Spleen (tissue), 11 donors: Measurements from ENCODE around the gene AHDC1. TPM values are rescaled to one million over a fixed set of nuclear protein-coding genes. Genes with fewer than 3 reads are reported as not detected.

Source experiments
- DNase-seq: peaks from one replicate; pipeline ENCODE4 v3.0.0-alpha.2; 2020
- H3K27ac ChIP-seq, 8 donors: fragments of 200-600 bp; sonication (generic) in 7 of 8; 1 replicate in 4 of 8; 2 replicates in 4 of 8; pipeline versions ENCODE4 v1.5.0 to v1.8.0; 2016 to 2021; ENCODE audit warnings: inconsistent platforms in 4 of 8, mild to moderate bottlenecking in 4 of 8, moderate library complexity in 1 of 8
- H3K27me3 ChIP-seq, 7 donors: fragments of 200-600 bp; sonication (generic) in 6 of 7; replicated peaks in 1 of 7; 1 replicate in 4 of 7; 2 replicates in 3 of 7; pipeline versions ENCODE4 v1.5.0 to v1.8.0; 2016 to 2021; ENCODE audit warnings: inconsistent platforms in 3 of 7, mild to moderate bottlenecking in 1 of 7
- H3K36me3 ChIP-seq, 6 donors: fragments of 200-600 bp; sonication (generic) in 5 of 6; 1 replicate in 4 of 6; 2 replicates in 2 of 6; pipeline versions ENCODE4 v1.5.0 to v1.8.0; 2016 to 2021; ENCODE audit warnings: inconsistent platforms in 2 of 6
- H3K4me1 ChIP-seq, 6 donors: fragments of 200-600 bp; sonication (generic) in 5 of 6; 1 replicate in 3 of 6; 2 replicates in 3 of 6; pipeline versions ENCODE4 v1.5.0 to v1.8.0; 2016 to 2021; ENCODE audit warnings: inconsistent platforms in 3 of 6
- H3K4me3 ChIP-seq, 8 donors: fragments of 200-600 bp; sonication (generic) in 7 of 8; 1 replicate in 4 of 8; 2 replicates in 4 of 8; pipeline versions ENCODE4 v1.5.0 to v1.8.0; 2016 to 2021; ENCODE audit warnings: inconsistent platforms in 4 of 8, mild to moderate bottlenecking in 4 of 8, moderate library complexity in 2 of 8
- H3K9me3 ChIP-seq, 8 donors: fragments of 200-600 bp; sonication (generic) in 7 of 8; 1 replicate in 4 of 8; 2 replicates in 4 of 8; pipeline versions ENCODE4 v1.5.0 to v1.8.0; 2016 to 2021; ENCODE audit warnings: inconsistent platforms in 4 of 8
- POLR2A ChIP-seq, 3 donors: fragments of 450-650 bp; IDR thresholded peaks; one replicate each; pipeline ENCODE4 v1.5.1; 2017; ENCODE audit warnings: antibody characterized with exemption in 3 of 3, mild to moderate bottlenecking in 1 of 3
- POLR2AphosphoS5 ChIP-seq, 3 donors: sonication (generic); formaldehyde crosslinking; IDR thresholded peaks; one replicate each; pipeline ENCODE4 v1.5.1; 2017; ENCODE audit warnings: antibody characterized with exemption in 3 of 3
- WGBS, 5 donors: extraction: QIAGEN DNeasy Blood & Tissue Kit in 3 of 5; methylation state at CpG; one replicate each; pipeline versions ENCODE4 v1.1.5 to v1.1.7; 2013 to 2018; 5-methylcytosine and 5-hydroxymethylcytosine counted together
- intact Hi-C: fragments of 100-400 bp; cut with DNase I; formaldehyde crosslinking; loops from one replicate; pipeline ENCODE4 v1.15.0; 2023; ENCODE audit warnings: low total_unique reads
- polyA plus RNA-seq, 3 donors: library from polyadenylated mRNA; stranded (reverse); fragments of 200-250 nt; gene quantifications; one replicate each; pipeline ENCODE4 v1.2.1, GENCODE V29; 2013
- total RNA-seq, 7 donors: library from RNA; depleted of rRNA in 3 of 7; stranded (reverse); fragments of >200 nt in 3 of 7; fragmentation: NEBNext Ultra II Directional in 4 of 7; extraction: Animal tissue kit (Norgen Biotek cat#: 25700) in 4 of 7; gene quantifications; one replicate each; pipeline versions ENCODE4 v1.1.0 to v1.2.1, GENCODE V29; 2016 to 2021
- TF ChIP-seq, protein P1 (sequence below), 11 experiments: fragments of 200-600 bp in 7 of 11; fragments of 450-650 bp in 4 of 11; sonication (generic) in 4 of 11; IDR thresholded peaks in 8 of 11; conservative IDR thresholded peaks in 3 of 11; 1 replicate in 7 of 11; 2 replicates in 4 of 11; pipeline versions ENCODE4 v1.4.0 to v1.8.0; 2016 to 2021; ENCODE audit warnings: antibody characterized with exemption in 11 of 11, inconsistent platforms in 4 of 11, mild to moderate bottlenecking in 1 of 11
- donor health status: healthy with polysubstance abuse.
- donor health status: DM: no; HTN: no; CAD: no; lungs with moderate emphysema.
- donor health status: DM: no; HTN: no; CAD: no.
- donor health status: Bipolar disorder and iron deficiency.
- donor health status: healthy.
- donor health status: DM: no; HTN: no; CAD: no.
- donor health status: DM: yes; HTN: yes; CAD: no.

The AHDC1 gene
- total and polyA plus RNA-seq, 10 donors, result 3.2 to 104 (median 42.7) TPM

DNA sequence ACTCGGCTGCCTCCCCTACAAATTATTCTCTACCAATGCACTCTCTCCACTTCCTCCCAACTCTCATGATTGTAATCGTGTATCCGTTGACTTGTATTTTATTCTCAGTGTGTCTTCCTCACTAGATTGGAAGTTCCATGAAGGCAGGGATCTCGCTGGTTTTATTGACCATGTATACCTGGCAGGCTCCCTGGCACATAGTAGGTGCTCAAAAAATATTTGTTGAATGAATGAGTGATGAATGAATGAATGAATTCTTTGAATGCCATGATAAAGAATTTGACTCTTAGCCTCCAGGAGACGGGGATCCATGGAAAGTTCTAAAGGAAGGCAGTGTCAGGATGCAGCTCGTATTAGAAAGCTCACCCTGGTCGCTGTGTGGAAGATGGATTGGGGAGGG, 85.1 kb downstream of the AHDC1 start:
- Histone ChIP-seq H3K9me3 (no peaks in the 10 kb centered on the region), H3K27me3 (peaks cover 0 to 4% (median 0%) of the 10 kb centered on the region in 7 donors), H3K4me3 (no peak overlapping the region), H3K27ac (peak overlapping the region in 7 of 8 donors; percentile 40 to 68 (median 59)), H3K4me1 (peaks cover 32 to 86% (median 63%) of the 10 kb centered on the region in 6 donors), H3K36me3 (no peaks in the 10 kb centered on the region)
- TF ChIP-seq, protein P1, sequence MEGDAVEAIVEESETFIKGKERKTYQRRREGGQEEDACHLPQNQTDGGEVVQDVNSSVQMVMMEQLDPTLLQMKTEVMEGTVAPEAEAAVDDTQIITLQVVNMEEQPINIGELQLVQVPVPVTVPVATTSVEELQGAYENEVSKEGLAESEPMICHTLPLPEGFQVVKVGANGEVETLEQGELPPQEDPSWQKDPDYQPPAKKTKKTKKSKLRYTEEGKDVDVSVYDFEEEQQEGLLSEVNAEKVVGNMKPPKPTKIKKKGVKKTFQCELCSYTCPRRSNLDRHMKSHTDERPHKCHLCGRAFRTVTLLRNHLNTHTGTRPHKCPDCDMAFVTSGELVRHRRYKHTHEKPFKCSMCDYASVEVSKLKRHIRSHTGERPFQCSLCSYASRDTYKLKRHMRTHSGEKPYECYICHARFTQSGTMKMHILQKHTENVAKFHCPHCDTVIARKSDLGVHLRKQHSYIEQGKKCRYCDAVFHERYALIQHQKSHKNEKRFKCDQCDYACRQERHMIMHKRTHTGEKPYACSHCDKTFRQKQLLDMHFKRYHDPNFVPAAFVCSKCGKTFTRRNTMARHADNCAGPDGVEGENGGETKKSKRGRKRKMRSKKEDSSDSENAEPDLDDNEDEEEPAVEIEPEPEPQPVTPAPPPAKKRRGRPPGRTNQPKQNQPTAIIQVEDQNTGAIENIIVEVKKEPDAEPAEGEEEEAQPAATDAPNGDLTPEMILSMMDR (IDR thresholded peaks at IDR 0.05 in 8 of 11, conservative IDR thresholded peaks at IDR 0.05 in 3 of 11), result no peak
- no peak for TF ChIP-seq POLR2A (IDR thresholded peaks at IDR 0.05)
- TF ChIP-seq POLR2AphosphoS5 (IDR thresholded peaks at IDR 0.05), result no peak
- 71 to 88% (median 81%) methylated on average over 7 of the region's 7 CpGs for WGBS, 5 donors
- DNase-seq, result no peak
- intact Hi-C loops, result no loop called here

DNA sequence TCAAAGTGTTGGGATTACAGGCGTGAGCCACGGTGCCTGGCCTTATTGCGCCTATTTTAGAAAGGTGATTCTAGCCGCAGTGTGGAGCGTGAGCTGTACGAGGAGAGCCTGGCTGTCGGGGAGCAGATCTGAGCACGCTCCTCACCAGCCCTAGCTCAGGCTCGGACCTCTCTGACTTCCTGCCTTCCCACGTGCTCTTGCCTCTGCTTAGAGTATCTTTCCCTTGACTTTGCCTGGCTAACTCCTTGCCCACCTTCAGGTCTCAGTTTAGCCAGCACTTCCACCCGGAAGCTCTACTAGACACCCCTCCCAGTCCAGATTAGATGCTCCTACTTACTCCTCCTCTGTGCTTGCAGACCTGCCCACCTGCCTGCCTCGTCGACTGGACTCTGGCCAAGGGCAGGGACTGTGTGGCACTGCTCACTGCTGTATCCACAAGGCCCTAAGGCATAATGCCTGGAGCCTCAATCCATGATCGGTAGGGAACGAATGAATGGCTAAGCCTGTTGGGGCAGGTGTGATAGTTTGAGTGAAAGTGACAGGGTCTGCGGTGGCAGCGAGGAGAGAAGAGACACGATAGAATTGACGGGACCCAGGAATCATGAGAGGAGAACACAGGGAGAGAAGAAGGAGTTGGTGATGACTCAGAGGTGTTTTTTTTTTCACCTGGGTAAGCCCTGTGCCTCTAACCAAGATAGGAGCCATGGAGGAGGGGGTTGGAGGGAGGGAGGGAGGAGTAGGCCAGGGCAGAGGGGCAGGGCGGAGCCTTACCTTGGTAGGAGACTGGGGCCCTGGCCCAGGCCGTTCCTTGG, 85.8 kb downstream of the AHDC1 start:
- intact Hi-C loops, result no loop called here
- Histone ChIP-seq H3K27me3 (peaks cover 0 to 4% (median 0%) of the 10 kb centered on the region in 7 donors), H3K36me3 (no peaks in the 10 kb centered on the region), H3K9me3 (no peaks in the 10 kb centered on the region), H3K4me1 (peaks cover 34 to 86% (median 63%) of the 10 kb centered on the region in 6 donors), H3K27ac (peak overlapping the region in 5 of 8 donors; percentile 51 to 68 (median 57)), H3K4me3 (no peak overlapping the region)
- 75 to 84% (median 80%) methylated on average over 21 of the region's 21 CpGs for WGBS, 5 donors
- no peak for DNase-seq
- TF ChIP-seq, protein P1 (IDR thresholded peaks at IDR 0.05 in 8 of 11, conservative IDR thresholded peaks at IDR 0.05 in 3 of 11), result no peak
- TF ChIP-seq POLR2AphosphoS5 (IDR thresholded peaks at IDR 0.05), result no peak
- TF ChIP-seq POLR2A (IDR thresholded peaks at IDR 0.05), result no peak

DNA sequence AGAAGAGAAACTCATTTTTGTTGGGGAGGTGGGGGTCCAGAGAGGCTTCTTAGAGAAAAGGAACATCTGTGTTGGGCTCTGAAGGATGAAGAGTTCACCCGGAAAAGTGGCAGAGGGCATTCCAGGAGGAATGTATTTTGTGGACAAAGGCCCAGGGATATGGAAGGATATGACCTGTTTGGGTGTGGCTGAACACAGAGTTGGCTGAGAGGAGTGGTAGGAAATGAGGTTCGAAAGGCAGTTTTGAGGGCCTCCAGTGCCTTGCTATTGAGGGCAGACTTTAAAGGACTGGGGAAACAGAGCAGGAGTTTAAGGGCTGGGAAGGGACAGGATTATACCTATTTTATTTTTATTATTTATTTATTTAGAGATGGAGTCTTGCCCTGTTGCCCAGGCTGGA, 86.6 kb downstream of the AHDC1 start:
- Histone ChIP-seq H3K27me3 (peaks cover 0 to 4% (median 0%) of the 10 kb centered on the region in 7 donors), H3K27ac (peak overlapping the region in 5 of 8 donors; percentile 51 to 68 (median 57)), H3K4me1 (peaks cover 30 to 80% (median 57%) of the 10 kb centered on the region in 6 donors), H3K9me3 (no peaks in the 10 kb centered on the region), H3K4me3 (no peak overlapping the region), H3K36me3 (no peaks in the 10 kb centered on the region)
- 68 to 86% (median 77%) methylated on average over 2 of the region's 2 CpGs for WGBS, 5 donors
- intact Hi-C loops, result no loop called here
- TF ChIP-seq POLR2AphosphoS5 (IDR thresholded peaks at IDR 0.05) (peak in 1 of 3 donors; percentile 31), POLR2A (IDR thresholded peaks at IDR 0.05) (no peak)
- DNase-seq, result no peak

DNA sequence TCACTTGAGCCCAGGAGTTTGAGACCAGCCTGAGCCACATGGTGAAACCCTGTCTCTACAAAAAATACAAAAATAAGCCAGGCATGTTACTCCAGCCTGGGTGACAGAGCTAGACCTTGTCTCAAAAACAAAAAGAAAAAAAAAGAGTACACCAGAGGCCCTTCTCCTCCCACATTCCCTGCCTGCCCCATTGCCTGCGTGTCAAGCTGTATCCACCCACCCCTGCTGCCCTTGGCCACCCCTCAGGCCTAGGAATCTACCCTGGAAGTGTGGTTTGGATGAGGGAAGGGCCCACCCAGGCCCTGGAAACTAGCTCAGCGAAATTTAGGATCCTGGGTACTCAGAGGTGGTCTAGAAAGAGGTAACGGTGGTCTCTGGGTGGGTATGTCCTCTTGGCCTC, 88.3 kb downstream of the AHDC1 start:
- no peaks in the 10 kb centered on the region for H3K27me3 ChIP-seq
- TF ChIP-seq, protein P1 (IDR thresholded peaks at IDR 0.05 in 8 of 11, conservative IDR thresholded peaks at IDR 0.05 in 3 of 11), result no peak
- no peak for TF ChIP-seq POLR2AphosphoS5 (IDR thresholded peaks at IDR 0.05)
- no peak for TF ChIP-seq POLR2A (IDR thresholded peaks at IDR 0.05)
- peak overlapping the region in 3 of 8 donors; percentile 20 to 42 (median 21) for H3K27ac ChIP-seq
- H3K9me3 ChIP-seq, result no peaks in the 10 kb centered on the region
- 64 to 79% (median 73%) methylated on average over 3 of the region's 3 CpGs for WGBS, 5 donors
- H3K4me1 ChIP-seq, result peaks cover 16 to 63% (median 40%) of the 10 kb centered on the region in 6 donors
- no peak overlapping the region for H3K4me3 ChIP-seq
- intact Hi-C loops, result no loop called here
- H3K36me3 ChIP-seq, result no peaks in the 10 kb centered on the region
- no peak for DNase-seq
